Measurements from ENCODE around the gene FES. TPM values are rescaled to one million over a fixed set of nuclear protein-coding genes. Genes with fewer than 3 reads are reported as not detected.
A peak's percentile ranks its signal among the peaks of the same experiment; 100 is the strongest.

Gene FES
- total and polyA plus RNA-seq, 2 donors (not counting 1 experiment from before 2014, with no cell fraction given) = 5.5 to 31.2 TPM

DNA sequence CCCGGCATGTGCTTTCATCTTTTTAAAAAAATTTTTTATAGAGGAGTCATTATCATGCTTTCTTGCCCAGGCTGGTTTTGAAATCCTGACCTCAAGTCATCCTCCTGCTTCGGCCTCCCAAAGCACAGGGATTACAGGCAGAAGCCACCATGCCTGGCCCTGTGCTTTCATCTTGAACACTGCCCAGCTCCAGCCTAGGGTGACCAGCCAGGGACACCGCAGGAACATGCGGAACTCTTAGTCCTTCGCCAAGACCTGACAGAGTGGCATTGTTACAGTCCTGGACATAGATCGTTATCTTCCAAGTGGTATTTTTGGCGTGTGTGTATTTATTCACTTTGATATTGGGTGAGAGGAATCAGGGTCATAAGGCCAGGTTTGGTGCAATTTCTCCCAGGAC lies 23.9 kb upstream of the FES start:
- no peak overlapping the region for H3K4me2 ChIP-seq (ENCODE audit: extremely low read depth, insufficient read depth, low read length)
- no peaks in the 10 kb centered on the region for H3K9me3 ChIP-seq (ENCODE audit: control insufficient read depth, insufficient read depth, low read depth, low read length)
- H3K36me3 ChIP-seq (ENCODE audit: control insufficient read depth, insufficient read depth, low read length) = no peaks in the 10 kb centered on the region
- H3K27me3 ChIP-seq (ENCODE audit: control insufficient read depth, insufficient read depth, low read length) = no peaks in the 10 kb centered on the region
- H3K4me3 ChIP-seq (replicated peaks in 1 of 4; ENCODE audit: control extremely low read depth in 1 of 4, insufficient read depth in 1 of 4, low read depth in 3 of 4, low read length in 4 of 4) = no peak overlapping the region
- H3K9ac ChIP-seq (ENCODE audit: insufficient read depth, low read length) = no peak overlapping the region
- DNase-seq (ENCODE audit: low read depth in 2 of 2) = no peak
- no peak overlapping the region for H2AFZ ChIP-seq (ENCODE audit: low read length)
- no peaks in the 10 kb centered on the region for H4K20me1 ChIP-seq (ENCODE audit: control insufficient read depth, extremely low read depth, insufficient read depth, low read length)
- H3K4me1 ChIP-seq (ENCODE audit: control insufficient read depth, extremely low read depth, insufficient read depth, low read length) = no peaks in the 10 kb centered on the region
- no peak for TF ChIP-seq EZH2 (IDR thresholded peaks at IDR 0.05; ENCODE audit: low read length, missing control alignments)
- TF ChIP-seq, protein P1, sequence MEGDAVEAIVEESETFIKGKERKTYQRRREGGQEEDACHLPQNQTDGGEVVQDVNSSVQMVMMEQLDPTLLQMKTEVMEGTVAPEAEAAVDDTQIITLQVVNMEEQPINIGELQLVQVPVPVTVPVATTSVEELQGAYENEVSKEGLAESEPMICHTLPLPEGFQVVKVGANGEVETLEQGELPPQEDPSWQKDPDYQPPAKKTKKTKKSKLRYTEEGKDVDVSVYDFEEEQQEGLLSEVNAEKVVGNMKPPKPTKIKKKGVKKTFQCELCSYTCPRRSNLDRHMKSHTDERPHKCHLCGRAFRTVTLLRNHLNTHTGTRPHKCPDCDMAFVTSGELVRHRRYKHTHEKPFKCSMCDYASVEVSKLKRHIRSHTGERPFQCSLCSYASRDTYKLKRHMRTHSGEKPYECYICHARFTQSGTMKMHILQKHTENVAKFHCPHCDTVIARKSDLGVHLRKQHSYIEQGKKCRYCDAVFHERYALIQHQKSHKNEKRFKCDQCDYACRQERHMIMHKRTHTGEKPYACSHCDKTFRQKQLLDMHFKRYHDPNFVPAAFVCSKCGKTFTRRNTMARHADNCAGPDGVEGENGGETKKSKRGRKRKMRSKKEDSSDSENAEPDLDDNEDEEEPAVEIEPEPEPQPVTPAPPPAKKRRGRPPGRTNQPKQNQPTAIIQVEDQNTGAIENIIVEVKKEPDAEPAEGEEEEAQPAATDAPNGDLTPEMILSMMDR (conservative IDR thresholded peaks at IDR 0.05 in 1 of 2, IDR thresholded peaks at IDR 0.05 in 1 of 2; ENCODE audit: low read depth in 1 of 2, low read length in 2 of 2) = no peak
- no peaks in the 10 kb centered on the region for H3K79me2 ChIP-seq (ENCODE audit: control insufficient read depth, insufficient read depth, low read length)
- no peak overlapping the region for H3K27ac ChIP-seq (ENCODE audit: insufficient read depth, low read length)

DNA sequence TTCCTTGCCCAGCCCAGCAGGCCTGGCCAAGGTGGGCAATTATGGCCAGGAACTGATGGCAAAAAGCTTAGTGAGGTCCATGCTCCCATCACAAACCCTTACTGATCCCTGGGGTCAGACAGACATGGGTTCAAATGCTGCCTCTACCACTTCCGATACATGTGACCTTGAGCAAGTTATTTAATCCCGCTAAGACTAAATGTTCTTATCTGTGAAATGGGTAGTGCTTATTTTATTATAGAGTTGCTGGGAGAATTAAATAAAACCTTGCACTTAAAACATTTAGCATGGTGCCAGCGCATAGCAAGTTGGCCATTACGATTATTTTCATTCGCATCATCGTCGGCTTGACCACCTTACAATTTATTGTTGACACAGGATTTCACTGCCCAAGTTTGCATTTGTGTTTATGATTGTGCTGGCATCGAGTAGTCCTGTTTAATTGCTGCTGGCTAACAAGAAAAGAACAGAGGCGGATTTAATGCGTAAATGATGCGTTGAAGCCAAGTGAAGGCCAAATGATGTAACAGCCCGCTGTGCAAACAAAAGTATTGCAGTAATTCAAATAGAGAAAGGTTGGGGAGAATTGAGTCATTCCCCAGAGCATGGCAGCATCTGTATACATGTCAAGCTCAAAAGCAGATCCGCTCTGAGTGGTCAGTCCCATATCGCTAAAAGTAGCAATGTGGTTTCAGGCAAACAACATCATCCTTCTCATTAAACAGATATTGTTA lies 23.2 kb upstream of the FES start:
- Histone ChIP-seq H3K27me3 (ENCODE audit: control insufficient read depth, insufficient read depth, low read length) (no peaks in the 10 kb centered on the region), H3K27ac (ENCODE audit: insufficient read depth, low read length) (no peak overlapping the region), H3K79me2 (ENCODE audit: control insufficient read depth, insufficient read depth, low read length) (no peaks in the 10 kb centered on the region), H4K20me1 (ENCODE audit: control insufficient read depth, extremely low read depth, insufficient read depth, low read length) (no peaks in the 10 kb centered on the region), H3K9me3 (ENCODE audit: control insufficient read depth, insufficient read depth, low read depth, low read length) (no peaks in the 10 kb centered on the region), H3K4me1 (ENCODE audit: control insufficient read depth, extremely low read depth, insufficient read depth, low read length) (no peaks in the 10 kb centered on the region), H3K4me3 (replicated peaks in 1 of 4; ENCODE audit: control extremely low read depth in 1 of 4, insufficient read depth in 1 of 4, low read depth in 3 of 4, low read length in 4 of 4) (no peak overlapping the region), H3K36me3 (ENCODE audit: control insufficient read depth, insufficient read depth, low read length) (no peaks in the 10 kb centered on the region), H3K9ac (ENCODE audit: insufficient read depth, low read length) (no peak overlapping the region), H2AFZ (ENCODE audit: low read length) (no peak overlapping the region), H3K4me2 (ENCODE audit: extremely low read depth, insufficient read depth, low read length) (no peak overlapping the region)
- TF ChIP-seq, protein P1 (conservative IDR thresholded peaks at IDR 0.05 in 1 of 2, IDR thresholded peaks at IDR 0.05 in 1 of 2; ENCODE audit: low read depth in 1 of 2, low read length in 2 of 2) = no peak
- TF ChIP-seq EZH2 (IDR thresholded peaks at IDR 0.05; ENCODE audit: low read length, missing control alignments) = no peak
- peak; percentile 38 to 81 for DNase-seq (ENCODE audit: low read depth in 2 of 2)

DNA sequence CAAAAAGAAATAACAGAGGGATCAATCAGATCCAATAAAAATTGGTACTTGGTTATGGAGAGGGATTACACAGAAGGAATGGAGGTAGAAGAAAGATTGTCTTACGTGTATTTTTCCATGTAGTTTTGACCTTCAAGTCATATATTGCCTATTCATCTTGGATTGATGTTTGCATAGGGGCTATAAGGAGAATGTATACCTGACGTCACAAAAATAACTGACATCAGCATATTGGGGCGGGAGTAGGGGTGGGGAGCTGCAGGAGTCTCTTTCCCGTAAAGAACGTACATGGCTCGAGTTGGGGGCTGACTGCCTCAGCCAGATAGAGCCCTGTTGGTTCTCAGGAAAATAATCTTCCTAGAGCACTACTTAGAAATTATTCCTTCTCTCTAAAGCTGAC lies 21.8 kb upstream of the FES start:
- H3K27ac ChIP-seq (ENCODE audit: insufficient read depth, low read length) = no peak overlapping the region
- H3K4me2 ChIP-seq (ENCODE audit: extremely low read depth, insufficient read depth, low read length) = no peak overlapping the region
- H4K20me1 ChIP-seq (ENCODE audit: control insufficient read depth, extremely low read depth, insufficient read depth, low read length) = no peaks in the 10 kb centered on the region
- no peaks in the 10 kb centered on the region for H3K4me1 ChIP-seq (ENCODE audit: control insufficient read depth, extremely low read depth, insufficient read depth, low read length)
- no peak for DNase-seq (ENCODE audit: low read depth in 2 of 2)
- H3K36me3 ChIP-seq (ENCODE audit: control insufficient read depth, insufficient read depth, low read length) = no peaks in the 10 kb centered on the region
- H3K27me3 ChIP-seq (ENCODE audit: control insufficient read depth, insufficient read depth, low read length) = no peaks in the 10 kb centered on the region
- H2AFZ ChIP-seq (ENCODE audit: low read length) = no peak overlapping the region
- TF ChIP-seq EZH2 (IDR thresholded peaks at IDR 0.05; ENCODE audit: low read length, missing control alignments) = no peak
- TF ChIP-seq, protein P1 (conservative IDR thresholded peaks at IDR 0.05 in 1 of 2, IDR thresholded peaks at IDR 0.05 in 1 of 2; ENCODE audit: low read depth in 1 of 2, low read length in 2 of 2) = no peak
- H3K79me2 ChIP-seq (ENCODE audit: control insufficient read depth, insufficient read depth, low read length) = no peaks in the 10 kb centered on the region
- H3K9ac ChIP-seq (ENCODE audit: insufficient read depth, low read length) = no peak overlapping the region
- H3K4me3 ChIP-seq (replicated peaks in 1 of 4; ENCODE audit: control extremely low read depth in 1 of 4, insufficient read depth in 1 of 4, low read depth in 3 of 4, low read length in 4 of 4) = no peak overlapping the region
- H3K9me3 ChIP-seq (ENCODE audit: control insufficient read depth, insufficient read depth, low read depth, low read length) = no peaks in the 10 kb centered on the region
